GM18499 (cell line): Measurements from ENCODE around the gene GMFB.
"Not testable (repeated sequence)": the region's sequence is repeated elsewhere in the genome, so short reads cannot be mapped to it uniquely, and the experiment has no call there.

Experiments
- ATAC-seq: cut with Tn5 transposase; IDR thresholded peaks from one replicate; pipeline ENCODE4 v1.9.1; 2021; ENCODE audit warnings: moderate number of reproducible peaks; ENCODE audit not compliant: insufficient read depth, unreplicated experiment

The GMFB gene

GRCh38 chr14:54437954-54438353 is 50.8 kb downstream of the GMFB start:
- ATAC-seq: not testable (repeated sequence)

- peak; percentile 62 for ATAC-seq
These were observed 53.2 kb downstream of the GMFB start for GRCh38 chr14:54435500-54435981.

GRCh38 chr14:54428527-54428926 is 60.3 kb downstream of the GMFB start:
- ATAC-seq: no peak

- no peak for ATAC-seq
These were observed 60.9 kb downstream of the GMFB start for GRCh38 chr14:54427871-54428270.

- ATAC-seq: no peak
These were observed 63.1 kb downstream of the GMFB start for GRCh38 chr14:54425537-54426274.

GRCh38 chr14:54425068-54425467 is 63.7 kb downstream of the GMFB start:
- no peak for ATAC-seq
